HCEC 1CT (cell line): ENCODE data around the gene ALG12.
A peak's percentile ranks its signal among the peaks of the same experiment; 100 is the strongest.
"Not testable (repeated sequence)": the region's sequence is repeated elsewhere in the genome, so short reads cannot be mapped to it uniquely, and the experiment has no call there.

Experiments
- DNase-seq: peaks from one replicate; pipeline ENCODE4 v3.0.0-alpha.2; 2017

The ALG12 gene

GRCh38 chr22:49945042-49945794 is 27.0 kb upstream of the ALG12 start:
- not testable (repeated sequence) for DNase-seq

DNA sequence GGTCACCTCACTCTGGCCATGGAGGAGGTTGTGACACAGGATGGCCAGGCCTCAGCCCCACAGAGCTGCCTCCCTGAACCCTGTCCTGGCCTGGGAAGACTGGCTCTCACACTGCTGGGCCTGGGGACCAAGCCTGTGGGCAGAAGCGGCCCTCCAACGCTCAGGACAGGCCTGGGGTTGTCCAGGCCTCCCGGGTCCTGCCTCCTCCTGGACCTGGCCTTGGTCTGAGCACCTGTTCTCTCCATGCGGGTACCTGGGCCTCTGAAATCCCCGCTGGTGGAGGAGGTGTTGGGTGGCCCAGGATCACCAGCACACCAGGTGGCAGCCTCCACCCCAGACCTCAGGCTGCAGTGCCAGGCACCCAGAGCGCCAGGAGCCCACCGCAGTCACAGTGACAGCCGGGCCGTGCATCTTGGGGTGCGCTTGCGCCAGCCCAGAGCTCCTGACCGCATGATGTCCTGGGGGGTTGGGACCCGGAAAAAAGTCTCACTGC is 26.2 kb upstream of the ALG12 start:
- DNase-seq = no peak

GRCh38 chr22:49943771-49944398 is 25.6 kb upstream of the ALG12 start:
- DNase-seq = no peak

- DNase-seq = no peak
Measured at GRCh38 chr22:49943405-49943765, 25.1 kb upstream of the ALG12 start.

GRCh38 chr22:49942565-49943404 is 24.5 kb upstream of the ALG12 start:
- DNase-seq = no peak

- DNase-seq = no peak
Measured at GRCh38 chr22:49941507-49942316, 23.5 kb upstream of the ALG12 start.

DNA sequence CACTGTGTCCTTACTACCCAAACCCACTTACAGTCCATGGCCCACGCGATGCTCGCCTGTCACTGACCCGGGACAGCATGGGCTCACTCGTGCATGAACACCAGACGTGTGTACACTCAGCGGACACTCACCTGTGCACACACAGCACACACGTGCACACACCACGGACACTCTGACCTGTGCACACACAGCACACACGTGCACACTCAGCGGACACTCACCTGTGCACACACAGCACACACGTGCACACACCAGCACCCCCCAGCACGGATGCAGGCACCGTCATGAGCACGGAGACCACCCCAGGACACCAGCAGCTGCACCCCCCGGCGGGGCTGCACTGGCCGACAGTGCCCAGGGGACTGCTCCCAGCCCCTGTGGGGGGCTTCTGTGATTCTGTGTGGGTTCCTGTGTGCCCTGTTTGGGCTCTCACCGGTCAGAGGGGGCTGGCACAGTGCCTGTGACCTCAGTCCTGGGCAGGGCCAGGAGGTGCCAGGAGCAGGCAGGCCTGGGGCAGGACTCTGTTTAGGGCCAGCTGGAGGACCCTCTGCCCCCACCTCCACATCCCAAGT is 20.4 kb upstream of the ALG12 start:
- DNase-seq = no peak

DNA sequence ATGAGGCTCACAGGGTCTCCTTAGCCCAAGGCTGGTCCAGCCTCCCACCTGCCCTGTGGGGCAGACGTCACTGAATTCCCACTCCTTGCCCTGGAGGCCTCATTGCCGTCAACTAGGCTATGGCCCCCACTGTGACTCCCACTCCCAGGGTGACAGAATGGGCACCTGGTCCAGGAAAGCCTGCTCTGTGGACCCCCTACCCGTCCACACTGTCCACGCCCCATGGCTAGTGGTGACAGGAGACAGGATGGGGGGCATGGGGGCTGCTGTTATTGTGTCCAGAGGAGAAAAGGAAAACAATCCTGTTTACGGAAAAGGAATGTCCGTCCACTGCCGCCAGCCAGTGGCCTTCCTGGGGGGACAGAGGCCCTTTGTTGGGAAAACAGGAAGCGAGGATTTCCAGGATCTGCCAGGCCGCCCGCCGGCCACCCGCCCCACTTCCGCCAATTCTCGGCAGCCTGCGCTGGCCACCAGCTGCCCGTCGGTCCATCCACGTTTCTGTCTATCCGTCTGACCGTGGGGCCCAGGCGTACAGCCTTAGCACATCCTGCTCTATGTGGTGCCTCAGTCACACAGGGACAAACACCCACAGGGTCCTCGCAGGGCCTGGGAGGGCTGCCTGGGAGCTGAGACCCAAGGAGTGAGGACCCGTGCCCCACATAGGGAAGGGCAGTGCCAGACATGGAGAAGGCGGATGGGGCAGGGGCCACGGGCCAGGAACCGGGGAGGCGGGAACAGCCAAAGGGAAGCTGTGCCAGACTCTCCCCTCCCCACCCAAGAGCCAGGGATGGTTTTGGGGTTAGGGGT is 19.7 kb upstream of the ALG12 start:
- DNase-seq = no peak

DNA sequence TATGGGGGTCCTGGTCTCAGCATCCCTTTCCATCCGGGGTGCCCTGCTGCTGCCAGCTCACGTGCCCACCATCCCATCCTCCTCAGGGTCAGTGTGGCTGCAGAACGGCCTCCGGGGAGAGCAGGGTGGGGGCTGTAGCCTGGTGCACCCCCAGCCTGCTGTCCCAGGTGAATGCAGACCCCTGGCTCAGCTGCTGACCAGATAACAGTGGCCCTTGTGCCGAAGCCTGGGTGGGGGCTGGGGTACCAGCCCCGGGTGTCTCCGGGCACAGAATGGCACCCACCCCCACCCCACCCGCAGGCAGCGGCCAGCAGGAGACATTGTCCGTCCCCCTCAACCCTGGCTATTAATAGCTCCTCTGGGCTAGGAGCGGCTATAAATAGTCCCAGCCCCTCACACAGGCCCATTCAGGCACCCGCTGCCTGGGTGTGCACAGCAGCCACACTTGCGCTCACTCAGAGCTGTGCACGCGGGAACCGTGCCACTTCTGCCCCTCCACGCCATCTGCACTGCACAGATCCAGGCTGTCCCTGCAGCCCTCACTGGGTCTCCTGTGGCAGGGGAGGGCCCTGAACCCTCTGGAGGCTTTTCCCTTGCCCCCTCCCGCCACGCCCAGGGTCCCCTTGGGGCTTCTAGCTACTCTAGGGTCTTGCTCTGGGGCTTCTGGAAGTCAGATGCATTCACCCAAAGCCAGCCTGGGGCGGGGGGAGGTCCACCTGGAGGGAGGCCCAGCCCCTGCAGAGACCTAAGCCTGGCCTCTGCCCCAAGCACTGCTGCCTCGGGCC is 18.9 kb upstream of the ALG12 start:
- no peak for DNase-seq

DNA sequence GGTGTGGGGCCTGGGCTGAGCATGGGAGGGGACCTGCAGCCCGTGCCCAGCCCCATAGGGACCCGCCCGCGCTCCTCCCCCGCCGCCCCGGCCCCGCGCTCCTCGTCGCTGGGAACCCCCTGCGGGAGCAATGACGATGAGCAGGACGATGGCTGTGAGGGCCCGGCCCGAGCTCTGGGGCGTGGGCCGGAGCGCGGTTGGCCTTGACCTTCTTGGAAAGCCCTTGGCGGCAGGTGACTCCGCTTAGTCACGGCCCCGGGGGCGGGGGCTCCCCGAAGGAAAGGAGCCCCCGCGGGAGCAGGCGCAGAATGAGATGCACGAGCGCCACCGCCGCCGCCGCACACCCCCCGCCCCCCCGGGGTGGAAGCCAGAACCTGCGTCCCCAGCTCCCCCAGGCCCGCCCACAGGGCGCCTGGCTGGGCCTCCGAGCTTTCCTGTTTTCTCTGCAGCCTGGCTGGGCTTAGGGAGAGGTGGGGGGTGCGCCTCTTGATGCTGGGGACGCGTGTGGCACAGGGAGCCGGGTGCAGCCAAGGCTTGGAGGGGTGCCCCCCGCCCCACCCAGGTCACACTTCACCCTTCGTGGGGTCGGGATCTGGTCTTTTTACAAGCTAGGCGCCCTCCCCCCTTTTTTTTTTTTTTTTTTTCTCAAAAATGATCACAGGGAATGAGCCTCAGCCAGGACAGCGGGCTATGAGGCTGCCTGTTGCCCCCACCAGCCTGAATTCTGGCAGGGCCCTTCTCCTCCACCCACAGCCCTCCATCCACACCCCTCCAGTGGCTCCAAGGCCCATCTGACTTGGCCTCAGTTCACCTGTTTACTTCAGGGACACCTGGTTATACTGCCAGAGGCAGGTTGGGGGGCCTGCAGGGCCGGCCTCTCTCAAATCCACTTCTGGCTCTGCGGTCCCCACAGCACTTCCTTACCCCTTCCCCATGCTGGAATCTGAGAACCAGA is 18.1 kb upstream of the ALG12 start:
- DNase-seq = peak; percentile 72

GRCh38 chr22:49935561-49935960 is 17.3 kb upstream of the ALG12 start:
- DNase-seq = no peak

- DNase-seq = peak; percentile 37
Measured at GRCh38 chr22:49934891-49935557, 16.8 kb upstream of the ALG12 start.

DNA sequence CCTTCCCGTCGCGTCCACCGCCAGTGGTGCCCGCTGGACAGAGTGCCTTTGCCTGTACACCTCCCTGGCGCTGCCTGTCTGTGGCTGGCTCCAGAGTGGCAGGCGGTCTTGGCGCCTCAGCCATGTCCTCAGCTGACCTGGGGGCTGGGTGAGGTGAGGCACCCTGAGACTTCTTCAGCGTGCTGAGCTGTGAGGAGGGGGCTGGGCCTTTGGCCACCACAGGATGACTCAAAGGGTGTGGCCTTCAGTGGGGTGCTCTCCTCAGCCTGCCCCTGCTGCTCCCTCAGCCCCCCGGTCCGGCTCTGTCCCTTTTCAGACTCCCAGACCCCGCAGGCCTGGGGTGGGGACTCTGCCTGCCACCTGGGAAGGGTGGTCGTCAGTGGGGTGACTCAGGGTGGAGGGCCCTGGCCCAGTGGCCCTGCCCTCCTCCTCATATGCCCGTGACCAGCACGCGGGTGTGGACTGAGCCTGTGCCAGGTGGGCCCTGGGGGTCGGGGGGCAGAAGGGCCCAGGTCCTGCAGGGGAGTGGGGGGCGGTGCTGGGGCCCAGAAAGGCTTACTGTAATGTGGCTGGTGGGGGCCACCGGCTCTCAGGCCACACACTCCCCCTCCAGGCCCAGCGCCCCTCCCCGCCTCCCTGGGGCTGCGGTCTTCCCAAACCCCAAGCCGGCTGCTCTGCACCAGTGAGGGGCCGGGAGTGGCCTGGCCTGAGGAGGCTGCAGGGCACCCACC is 16.1 kb upstream of the ALG12 start:
- no peak for DNase-seq

DNA sequence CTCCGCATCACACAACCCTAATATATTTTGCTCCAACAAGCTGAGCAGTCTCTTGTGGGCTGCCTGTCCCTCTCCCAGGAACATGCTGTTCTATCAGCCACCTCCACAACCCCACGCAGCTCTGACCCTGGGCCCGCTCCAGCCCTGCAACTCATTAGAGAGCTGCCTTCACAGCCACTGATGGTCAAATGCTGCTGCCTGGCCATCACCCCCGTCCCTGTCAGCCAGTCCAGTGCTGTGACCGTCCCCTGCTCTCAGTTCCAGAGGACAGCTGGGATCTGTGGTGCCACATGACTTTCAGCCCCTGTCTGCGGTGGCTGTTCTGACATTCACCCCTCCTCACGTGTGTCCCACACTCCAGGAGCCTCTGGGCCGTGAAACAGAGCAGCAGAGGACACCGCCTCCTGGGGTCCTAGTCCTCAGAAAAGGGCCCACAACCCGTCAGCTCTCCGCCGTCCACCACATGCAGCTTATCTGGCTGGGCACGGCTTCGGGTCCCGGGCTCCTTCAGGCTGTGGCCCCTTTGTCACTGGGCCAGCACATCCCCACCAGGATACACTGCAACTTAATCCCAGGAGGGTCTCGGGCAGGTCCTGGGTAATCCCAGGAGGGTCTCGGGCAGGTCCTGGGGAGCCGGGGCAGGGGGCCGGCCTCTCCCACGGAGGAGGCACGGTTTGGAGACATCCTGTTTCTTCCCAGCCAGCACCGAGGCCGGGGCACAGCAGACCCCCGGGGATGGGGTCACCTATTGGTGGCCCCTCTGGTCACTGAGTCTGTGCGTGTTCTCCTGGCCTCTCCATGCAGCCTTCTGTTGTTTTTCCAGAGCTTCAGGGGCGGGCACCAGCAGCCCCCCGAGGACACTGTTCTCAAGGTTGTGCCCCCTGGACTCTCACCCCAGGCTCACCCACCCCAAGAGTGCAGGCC is 15.3 kb upstream of the ALG12 start:
- DNase-seq = no peak

DNA sequence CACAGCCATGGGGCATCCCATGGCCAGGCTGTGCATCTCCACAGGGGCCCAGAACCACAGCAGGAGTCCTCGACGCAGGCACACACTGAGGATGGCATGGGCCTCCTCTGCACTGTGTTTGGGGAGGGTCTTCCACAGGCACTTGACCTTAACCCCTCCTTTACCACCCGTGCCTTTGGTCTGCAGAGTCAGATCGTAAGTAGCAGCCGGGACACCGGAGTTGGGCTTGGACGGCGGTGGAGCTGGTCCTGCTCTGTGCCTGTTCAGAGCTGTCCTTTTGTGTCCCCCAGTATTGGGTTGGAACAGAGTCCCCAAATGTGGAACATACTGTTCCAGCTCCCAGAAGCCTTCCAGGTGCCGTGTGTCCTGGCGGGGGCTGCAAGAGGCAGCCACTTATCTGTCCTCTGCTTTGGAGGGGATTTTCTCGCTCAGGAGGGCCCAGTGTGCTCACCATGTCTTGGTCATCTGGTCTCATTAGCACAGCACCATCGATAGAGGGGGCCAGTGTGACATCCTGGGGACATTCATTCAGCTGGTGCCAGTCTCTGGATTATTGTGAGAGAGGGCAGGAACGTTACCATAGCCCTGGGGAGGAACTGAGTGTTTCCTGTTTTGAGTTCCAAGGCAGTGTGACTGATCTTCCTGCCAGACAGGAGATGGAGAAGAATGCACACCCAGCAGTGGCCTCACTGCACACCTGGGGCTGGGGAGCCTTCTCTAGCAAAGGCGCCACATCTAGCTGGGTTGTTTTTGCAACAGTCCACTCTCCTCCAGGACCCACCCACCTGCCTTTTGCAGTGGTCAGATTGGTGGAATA is 12.6 kb upstream of the ALG12 start:
- peak; percentile 39 for DNase-seq

- DNase-seq = no peak
Measured at GRCh38 chr22:49929994-49930575, 11.8 kb upstream of the ALG12 start.
